Left kidney (tissue), 2 donors: ENCODE results near the gene DPYD. TPM values are rescaled to one million over a fixed set of nuclear protein-coding genes. Genes with fewer than 3 reads are reported as not detected.

Experiments
- DNase-seq: peaks from one replicate; pipeline ENCODE4 v3.0.0-alpha.2; 2013
- polyA plus RNA-seq: library from polyadenylated mRNA; unstranded; fragments of 120-200 nt; gene quantifications from one replicate; pipeline ENCODE4 v1.2.1, GENCODE V29; 2013; ENCODE audit not compliant: insufficient read length

The DPYD gene
- polyA plus RNA-seq, 1 donor: 11.9 TPM

- no peak for DNase-seq
Measured at GRCh38 chr1:97143236-97143882, 777.5 kb downstream of the DPYD start.

- no peak for DNase-seq
Measured at GRCh38 chr1:97140611-97141010, 780.2 kb downstream of the DPYD start.

- DNase-seq: no peak
Measured at GRCh38 chr1:97139512-97139911, 781.3 kb downstream of the DPYD start.

- DNase-seq: no peak
Measured at GRCh38 chr1:97138515-97139032, 782.3 kb downstream of the DPYD start.

GRCh38 chr1:97137862-97138514, 782.8 kb downstream of the DPYD start:
- peak; percentile 61 for DNase-seq

GRCh38 chr1:97136996-97137395, 783.8 kb downstream of the DPYD start:
- DNase-seq: no peak

- no peak for DNase-seq
Measured at GRCh38 chr1:97135972-97136371, 784.9 kb downstream of the DPYD start.

GRCh38 chr1:97128426-97128825, 792.4 kb downstream of the DPYD start:
- DNase-seq: no peak

- no peak for DNase-seq
Measured at GRCh38 chr1:97123717-97124431, 797.0 kb downstream of the DPYD start.

GRCh38 chr1:97120806-97121205, 800.0 kb downstream of the DPYD start:
- no peak for DNase-seq

- DNase-seq: no peak
Measured at GRCh38 chr1:97119260-97120158, 801.3 kb downstream of the DPYD start.

- no peak for DNase-seq
Measured at GRCh38 chr1:97114842-97115241, 806.0 kb downstream of the DPYD start.

- no peak for DNase-seq
Measured at GRCh38 chr1:97112442-97112841, 808.4 kb downstream of the DPYD start.

- no peak for DNase-seq
Measured at GRCh38 chr1:97108179-97108578, 812.7 kb downstream of the DPYD start.

GRCh38 chr1:97105531-97105930, 815.3 kb downstream of the DPYD start:
- DNase-seq: no peak

GRCh38 chr1:97101509-97101908, 819.3 kb downstream of the DPYD start:
- DNase-seq: no peak

GRCh38 chr1:97097404-97097925, 823.4 kb downstream of the DPYD start:
- no peak for DNase-seq

- DNase-seq: no peak
Measured at GRCh38 chr1:97095764-97096163, 825.1 kb downstream of the DPYD start.

GRCh38 chr1:97094247-97094972, 826.4 kb downstream of the DPYD start:
- no peak for DNase-seq

- no peak for DNase-seq
Measured at GRCh38 chr1:97093741-97094140, 827.1 kb downstream of the DPYD start.

GRCh38 chr1:97092824-97093223, 828.0 kb downstream of the DPYD start:
- DNase-seq: no peak
